Kidney (tissue), 14 donors: Measurements from ENCODE around the gene C8A. TPM values are rescaled to one million over a fixed set of nuclear protein-coding genes. Genes with fewer than 3 reads are reported as not detected.

Experiments used
- DNase-seq, 5 donors: peaks; one replicate each; pipeline ENCODE4 v3.0.0-alpha.2; 2013 to 2020
- FAIRE-seq: peaks from 2 replicates; lab custom pipeline; 2012; peaks lifted over from hg19 to GRCh38; lab: Jason Lieb, UNC
- H3K27ac ChIP-seq, 2 donors: one replicate each; pipeline ENCODE4 v1.7.0; 2013; ENCODE audit warnings: low read depth in 2 of 2, low read length in 2 of 2, inconsistent platforms in 1 of 2
- H3K27me3 ChIP-seq: one replicate; pipeline ENCODE4 v1.7.1; 2013; ENCODE audit warnings: low read length, inconsistent platforms; ENCODE audit not compliant: control insufficient read depth, insufficient read depth
- H3K36me3 ChIP-seq, 3 donors: one replicate each; pipeline versions ENCODE4 v1.7.0 to v1.7.1; 2013; ENCODE audit warnings: low read length in 3 of 3, control low read depth in 1 of 3, inconsistent platforms in 1 of 3; ENCODE audit not compliant: insufficient read depth in 3 of 3, control insufficient read depth in 2 of 3
- H3K4me1 ChIP-seq, 3 donors: one replicate each; pipeline versions ENCODE4 v1.7.0 to v1.7.1; 2013; ENCODE audit warnings: low read length in 3 of 3, inconsistent platforms in 1 of 3, low read depth in 1 of 3; ENCODE audit not compliant: control insufficient read depth in 2 of 3, insufficient read depth in 2 of 3
- H3K4me3 ChIP-seq, 3 donors: one replicate each; pipeline versions ENCODE4 v1.7.0 to v1.8.1; 2013; ENCODE audit warnings: low read length in 3 of 3, control low read depth in 1 of 3, inconsistent platforms in 1 of 3
- H3K9ac ChIP-seq, 3 donors: one replicate each; pipeline versions ENCODE4 v1.7.0 to v1.7.1; 2013; ENCODE audit warnings: low read length in 3 of 3, control low read depth in 1 of 3, inconsistent platforms in 1 of 3
- H3K9me3 ChIP-seq, 3 donors: one replicate each; pipeline versions ENCODE4 v1.7.0 to v1.7.1; 2013; ENCODE audit warnings: low read length in 3 of 3, control low read depth in 1 of 3, inconsistent platforms in 1 of 3; ENCODE audit not compliant: control insufficient read depth in 2 of 3, insufficient read depth in 1 of 3
- intact Hi-C: fragments of 100-400 bp; cut with DNase I; formaldehyde crosslinking; loops from one replicate; pipeline ENCODE4 v1.11.1; 2022
- polyA plus RNA-seq: library from polyadenylated mRNA; stranded (reverse); fragments of 350-450 nt; fragmentation: Illumina TruSeq; extraction: RNeasy Lipid Tissue Mini Kit (QIAGEN cat#74804); gene quantifications from one replicate; pipeline ENCODE4 v1.2.3, GENCODE V29; 2014; ENCODE audit warnings: low read depth, low replicate concordance; ENCODE audit not compliant: insufficient read depth
- total RNA-seq: library from RNA; stranded (reverse); fragmentation: NEBNext Ultra II Directional; extraction: Animal tissue kit (Norgen Biotek cat#: 25700); gene quantifications from one replicate; pipeline ENCODE4 v1.2.1, GENCODE V29; 2021
- TF ChIP-seq, protein P1 (sequence below): IDR thresholded peaks from 3 replicates; pipeline ENCODE4 v1.5.1; 2012; ENCODE audit warnings: mild to moderate bottlenecking, moderate library complexity, borderline replicate concordance; ENCODE audit not compliant: insufficient read depth; ENCODE audit errors: extremely low read depth
- donor health status: control.
- donor health status: control.
- donor health status: control.
- donor health status: control.
- donor health status: control.
- donor health status: DM: yes; HTN: yes; CAD: no.
- donor health status: Normal renal cell carcinoma (clear cell type).

Gene C8A
- total and polyA plus RNA-seq, 2 donors from 2014 or later: 0.09 TPM; not detected in 1

DNA sequence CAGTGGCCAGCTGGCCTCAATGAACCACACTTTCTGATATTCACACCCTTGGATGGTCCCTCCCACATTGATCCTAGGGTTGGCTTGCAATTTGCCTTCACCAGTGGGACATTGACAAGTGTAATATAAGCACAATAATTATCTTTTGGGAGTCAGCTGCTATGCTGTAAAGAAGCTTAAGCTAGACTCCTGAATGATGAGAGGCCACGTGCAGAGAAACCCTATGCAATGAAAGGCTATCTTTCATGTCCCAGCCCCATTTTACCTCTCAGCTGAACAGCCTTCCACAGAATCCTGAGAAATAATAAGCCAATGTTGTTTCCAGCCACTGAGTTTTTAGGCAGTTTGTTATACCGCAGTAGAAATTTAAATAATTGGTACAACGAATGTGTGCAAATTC is 11.1 kb upstream of the C8A start:
- Histone ChIP-seq H3K4me3 (no peak overlapping the region), H3K27ac (no peak overlapping the region), H3K4me1 (no peaks in the 10 kb centered on the region), H3K36me3 (no peaks in the 10 kb centered on the region), H3K9me3 (peaks cover 0 to 3% (median 0%) of the 10 kb centered on the region in 3 donors), H3K27me3 (no peaks in the 10 kb centered on the region), H3K9ac (no peak overlapping the region)
- DNase-seq (no peak), FAIRE-seq (no peak)
- TF ChIP-seq, protein P1, sequence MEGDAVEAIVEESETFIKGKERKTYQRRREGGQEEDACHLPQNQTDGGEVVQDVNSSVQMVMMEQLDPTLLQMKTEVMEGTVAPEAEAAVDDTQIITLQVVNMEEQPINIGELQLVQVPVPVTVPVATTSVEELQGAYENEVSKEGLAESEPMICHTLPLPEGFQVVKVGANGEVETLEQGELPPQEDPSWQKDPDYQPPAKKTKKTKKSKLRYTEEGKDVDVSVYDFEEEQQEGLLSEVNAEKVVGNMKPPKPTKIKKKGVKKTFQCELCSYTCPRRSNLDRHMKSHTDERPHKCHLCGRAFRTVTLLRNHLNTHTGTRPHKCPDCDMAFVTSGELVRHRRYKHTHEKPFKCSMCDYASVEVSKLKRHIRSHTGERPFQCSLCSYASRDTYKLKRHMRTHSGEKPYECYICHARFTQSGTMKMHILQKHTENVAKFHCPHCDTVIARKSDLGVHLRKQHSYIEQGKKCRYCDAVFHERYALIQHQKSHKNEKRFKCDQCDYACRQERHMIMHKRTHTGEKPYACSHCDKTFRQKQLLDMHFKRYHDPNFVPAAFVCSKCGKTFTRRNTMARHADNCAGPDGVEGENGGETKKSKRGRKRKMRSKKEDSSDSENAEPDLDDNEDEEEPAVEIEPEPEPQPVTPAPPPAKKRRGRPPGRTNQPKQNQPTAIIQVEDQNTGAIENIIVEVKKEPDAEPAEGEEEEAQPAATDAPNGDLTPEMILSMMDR: no peak
- intact Hi-C loops: no loop called here

DNA sequence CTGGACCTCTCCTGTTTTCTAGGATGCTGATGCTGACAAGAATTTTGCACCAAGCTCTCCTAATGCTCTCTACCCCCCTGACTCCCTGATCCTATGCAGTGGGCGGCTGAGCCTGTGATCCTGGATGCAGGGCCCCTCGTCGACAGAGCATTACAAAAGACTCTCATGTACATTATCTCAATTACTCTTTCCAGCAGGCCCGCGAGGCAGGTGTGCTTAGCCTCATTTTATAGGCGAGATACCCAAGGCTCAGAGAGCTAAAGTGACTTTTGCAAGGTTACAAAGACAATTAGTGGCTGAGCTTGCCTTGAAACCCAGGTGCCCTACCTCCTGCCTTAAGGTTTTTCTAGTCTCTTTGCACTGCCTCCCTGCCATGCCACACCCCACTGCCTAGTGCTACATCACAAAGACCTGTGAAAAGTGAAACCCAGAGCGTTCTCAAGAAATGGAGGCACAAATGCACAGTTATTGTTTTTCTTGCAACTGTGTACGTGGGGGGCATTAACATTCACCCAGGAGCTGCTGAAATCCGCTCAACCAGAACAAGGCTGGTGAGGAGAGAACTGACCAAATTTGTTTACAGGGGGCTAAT is 10.0 kb upstream of the C8A start:
- no peak for FAIRE-seq
- intact Hi-C loops: no loop called here
- Histone ChIP-seq H3K27me3 (no peaks in the 10 kb centered on the region), H3K36me3 (no peaks in the 10 kb centered on the region), H3K27ac (no peak overlapping the region), H3K9me3 (peaks cover 0 to 2% (median 0%) of the 10 kb centered on the region in 3 donors), H3K4me3 (no peak overlapping the region), H3K9ac (no peak overlapping the region), H3K4me1 (no peaks in the 10 kb centered on the region)
- peak in 4 of 5 donors; percentile 35 to 63 (median 50) for DNase-seq
- TF ChIP-seq, protein P1: no peak

DNA sequence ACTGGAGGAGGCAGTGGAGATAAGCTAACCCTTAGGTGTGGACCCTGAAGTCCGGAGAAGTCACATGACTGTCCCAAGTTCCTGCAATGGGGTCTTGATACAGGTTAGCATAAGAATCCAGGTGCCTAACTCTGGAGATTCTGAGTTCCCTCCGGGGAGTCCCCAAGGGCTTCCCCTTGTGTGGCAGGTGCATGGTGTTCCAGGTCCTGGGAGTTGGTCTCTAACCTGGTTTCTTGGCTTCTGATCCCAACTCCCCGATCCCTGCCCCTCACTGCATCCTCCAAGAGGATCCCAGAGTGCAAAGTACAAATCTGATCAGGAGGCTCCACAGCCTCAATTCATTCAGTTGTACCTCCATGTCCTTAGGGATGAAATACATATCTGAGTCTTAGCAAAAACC is 9.3 kb upstream of the C8A start:
- Histone ChIP-seq H3K9me3 (no peaks in the 10 kb centered on the region), H3K36me3 (no peaks in the 10 kb centered on the region), H3K4me1 (no peaks in the 10 kb centered on the region), H3K4me3 (no peak overlapping the region), H3K27ac (no peak overlapping the region), H3K9ac (no peak overlapping the region), H3K27me3 (no peaks in the 10 kb centered on the region)
- DNase-seq: no peak
- TF ChIP-seq, protein P1: no peak
- intact Hi-C loops: no loop called here
- no peak for FAIRE-seq

DNA sequence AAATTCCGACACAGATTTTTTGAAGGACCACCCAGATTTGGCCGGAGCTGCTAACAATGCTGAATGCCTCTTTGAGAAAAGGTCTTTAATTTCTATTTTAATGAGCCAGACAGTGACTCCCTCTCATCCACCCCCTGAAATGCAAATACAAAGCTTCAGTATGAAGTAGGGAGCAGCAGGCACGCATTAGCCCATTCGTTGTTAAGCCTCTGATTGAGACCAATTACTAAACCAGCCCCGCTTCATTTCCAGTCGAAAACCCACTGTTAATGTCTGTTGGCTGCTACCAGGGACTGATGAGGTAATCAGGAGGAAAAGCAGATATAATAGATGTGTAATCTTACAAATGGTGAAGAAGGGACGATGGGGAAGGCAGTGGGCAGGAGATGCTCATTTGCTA is 4.8 kb upstream of the C8A start:
- Histone ChIP-seq H3K27ac (no peak overlapping the region), H3K4me1 (no peaks in the 10 kb centered on the region), H3K27me3 (no peaks in the 10 kb centered on the region), H3K9me3 (no peaks in the 10 kb centered on the region), H3K36me3 (no peaks in the 10 kb centered on the region), H3K9ac (no peak overlapping the region), H3K4me3 (no peak overlapping the region)
- TF ChIP-seq, protein P1: no peak
- DNase-seq: no peak
- no peak for FAIRE-seq
- intact Hi-C loops: no loop called here
